GM19193 (cell line): Measurements from ENCODE around the gene GAPVD1.

Source experiments
- POLR2A ChIP-seq: IDR thresholded peaks from 4 replicates; pipeline ENCODE4 v1.6.1; 2011; ENCODE audit not compliant: insufficient read depth, insufficient read length; ENCODE audit errors: extremely low read depth

Gene GAPVD1

DNA sequence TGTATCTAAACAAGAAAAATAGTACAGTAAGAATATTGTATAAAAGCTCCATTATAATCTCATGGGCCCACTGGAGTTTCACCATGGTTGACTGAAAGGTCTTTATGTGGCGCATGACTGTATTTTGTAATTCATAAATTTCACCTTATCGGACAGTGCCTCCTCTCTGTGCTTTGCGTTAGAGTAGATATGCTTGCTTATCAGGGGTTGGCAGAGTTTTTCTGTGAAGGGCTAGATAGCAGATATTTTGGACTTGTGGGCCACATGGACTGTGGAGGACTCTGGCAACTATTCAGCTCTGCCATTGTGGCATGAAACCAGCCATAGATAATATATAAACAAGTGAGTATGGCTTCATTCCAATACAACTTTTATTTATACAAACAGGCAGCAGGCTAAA lies 23.2 kb downstream of the GAPVD1 start:
- TF ChIP-seq POLR2A = no peak

DNA sequence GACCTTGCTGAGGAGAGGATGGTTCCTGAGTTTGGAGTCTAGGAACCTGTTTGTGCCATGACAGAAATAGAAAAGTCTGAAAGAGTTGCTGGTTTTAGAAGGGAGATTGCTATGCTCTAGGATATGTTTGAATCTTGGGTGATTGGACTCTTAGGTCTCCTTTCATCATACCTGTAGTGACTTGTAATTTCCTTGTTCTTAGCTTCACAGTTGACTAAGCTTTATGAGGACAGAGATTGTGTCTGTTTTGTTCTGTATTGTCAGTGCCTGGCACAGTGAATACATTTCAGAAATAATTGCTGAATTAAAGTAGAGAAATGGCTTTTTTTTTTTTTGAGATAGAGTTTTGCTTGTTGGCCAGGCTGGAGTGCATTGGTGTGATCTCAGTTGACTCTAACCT lies 31.5 kb downstream of the GAPVD1 start:
- TF ChIP-seq POLR2A = no peak

DNA sequence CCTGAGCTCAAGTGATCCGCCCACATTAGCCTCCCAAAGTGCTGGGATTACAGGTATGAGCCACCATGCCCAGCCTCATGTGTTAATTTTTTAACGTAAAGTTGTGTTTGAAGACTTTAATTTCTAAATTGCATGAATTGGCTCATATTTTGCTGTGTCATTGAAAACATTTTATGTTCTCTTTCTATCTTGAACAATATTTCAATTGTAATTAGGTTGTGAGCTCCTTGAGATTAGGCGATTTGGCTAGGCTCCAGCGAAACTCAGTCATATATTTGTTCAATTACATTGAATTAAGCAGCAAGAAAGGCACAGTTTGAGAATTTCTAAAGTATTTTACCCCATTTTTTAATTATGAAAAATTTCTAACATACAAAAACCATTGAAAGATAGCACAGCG lies 34.0 kb downstream of the GAPVD1 start:
- no peak for TF ChIP-seq POLR2A

DNA sequence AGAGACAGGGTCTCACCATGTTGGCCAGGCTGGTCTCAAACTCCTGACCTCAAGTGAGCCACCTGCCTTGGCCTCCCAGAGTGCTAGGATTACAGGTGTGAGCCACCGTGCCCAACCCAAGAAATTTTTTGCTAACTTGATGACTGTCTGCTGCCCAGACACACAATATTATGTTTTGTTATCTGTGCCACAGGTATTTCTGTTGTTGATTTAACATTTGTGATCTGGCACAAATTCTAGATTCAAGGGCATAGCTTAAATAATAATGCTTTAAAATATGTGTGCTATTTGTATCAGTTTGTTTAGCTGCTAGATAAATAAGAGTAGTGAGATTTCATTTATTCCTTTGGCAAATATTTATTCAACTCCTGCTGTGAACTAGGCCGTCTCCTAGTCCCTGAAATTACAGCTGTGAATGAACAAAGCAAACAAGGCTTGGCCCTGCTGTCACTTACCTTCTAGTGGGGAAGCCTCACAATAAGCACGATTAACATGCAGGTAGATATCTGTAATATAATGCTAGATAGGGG lies 35.3 kb downstream of the GAPVD1 start:
- no peak for TF ChIP-seq POLR2A

DNA sequence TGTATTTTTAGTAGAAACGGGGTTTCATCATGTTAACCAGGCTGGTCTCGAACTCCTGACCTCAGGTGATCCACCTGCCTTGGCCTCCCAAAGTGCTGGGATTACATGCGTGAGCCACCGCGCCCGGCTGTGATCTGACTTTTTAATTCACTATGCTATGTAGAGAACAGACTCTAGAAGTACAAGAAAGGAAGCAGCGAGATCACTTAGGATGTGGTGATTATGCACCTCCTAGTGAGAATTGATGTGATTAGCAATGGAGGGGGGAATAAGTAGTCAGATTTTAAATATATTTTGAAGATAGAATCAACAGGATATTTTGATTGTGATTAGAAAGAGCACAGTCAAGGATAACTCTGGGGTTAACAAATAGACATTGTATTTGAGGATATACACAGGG lies 36.3 kb downstream of the GAPVD1 start:
- no peak for TF ChIP-seq POLR2A

DNA sequence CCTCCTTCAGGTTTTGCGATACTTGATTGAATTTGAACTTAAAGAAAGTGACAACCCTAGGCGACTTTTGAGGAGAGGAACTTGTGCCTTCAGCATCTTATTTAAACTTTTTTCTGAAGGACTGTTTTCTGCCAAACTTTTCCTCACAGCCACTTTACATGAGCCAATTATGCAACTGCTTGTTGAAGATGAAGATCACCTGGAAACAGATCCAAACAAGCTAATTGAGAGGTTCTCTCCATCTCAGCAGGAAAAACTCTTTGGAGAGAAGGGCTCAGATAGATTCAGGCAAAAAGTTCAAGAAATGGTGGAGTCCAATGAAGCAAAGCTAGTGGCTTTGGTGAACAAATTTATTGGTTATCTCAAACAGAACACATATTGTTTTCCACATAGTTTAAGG lies 40.6 kb downstream of the GAPVD1 start:
- no peak for TF ChIP-seq POLR2A

DNA sequence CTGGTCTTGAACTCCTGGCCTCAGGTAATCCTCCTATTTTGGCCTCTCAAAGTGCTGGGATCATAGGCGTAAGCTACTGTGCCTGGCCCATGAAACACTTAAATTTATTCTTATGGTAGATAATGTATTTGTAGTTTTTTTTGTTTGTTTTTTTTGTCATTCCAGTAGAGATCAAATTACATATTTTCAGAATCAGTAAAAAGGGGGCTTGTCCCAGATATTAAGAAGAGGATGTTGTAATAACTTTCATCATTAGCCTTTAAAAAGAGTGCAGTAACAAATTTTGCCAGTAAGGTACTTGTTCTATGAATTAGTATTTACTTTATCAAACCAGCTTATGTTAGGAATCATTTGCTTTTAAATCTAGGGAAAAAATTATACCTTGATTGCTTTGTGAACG lies 42.6 kb downstream of the GAPVD1 start:
- TF ChIP-seq POLR2A = no peak

DNA sequence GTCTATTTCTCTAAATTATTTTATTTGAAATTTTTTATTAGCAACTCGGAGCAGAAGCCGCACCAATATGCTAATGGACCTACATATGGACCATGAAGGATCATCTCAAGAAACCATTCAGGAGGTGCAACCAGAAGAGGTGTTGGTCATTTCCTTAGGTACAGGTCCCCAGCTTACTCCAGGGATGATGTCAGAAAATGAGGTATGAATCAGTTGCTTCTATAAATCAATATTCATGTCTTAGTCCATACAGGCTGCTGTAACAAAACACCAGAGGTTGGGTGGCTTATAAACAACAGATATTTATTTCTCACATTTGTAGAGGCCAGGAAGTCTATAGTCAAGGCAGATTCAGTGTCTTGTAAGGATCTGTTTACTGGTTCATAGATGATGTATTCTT lies 50.8 kb downstream of the GAPVD1 start:
- no peak for TF ChIP-seq POLR2A

DNA sequence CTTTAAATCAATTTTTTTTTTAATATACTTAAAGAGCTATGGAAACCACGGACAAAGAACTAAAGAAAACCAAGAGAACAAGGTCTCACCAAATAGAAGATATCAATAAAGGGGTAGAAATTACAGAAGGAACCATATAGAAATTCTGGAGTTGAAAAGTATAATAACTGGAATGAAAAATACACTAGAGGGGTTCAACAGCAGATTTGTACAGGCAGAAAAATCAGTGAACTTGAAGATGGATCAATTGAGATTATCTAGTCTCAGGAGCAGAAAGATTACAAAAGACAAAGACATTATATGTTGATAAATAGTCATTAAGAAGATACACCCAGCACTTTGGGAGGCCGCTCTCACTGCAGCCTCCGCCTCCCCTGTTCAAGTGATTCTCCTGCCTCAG lies 56.1 kb downstream of the GAPVD1 start:
- TF ChIP-seq POLR2A = no peak

DNA sequence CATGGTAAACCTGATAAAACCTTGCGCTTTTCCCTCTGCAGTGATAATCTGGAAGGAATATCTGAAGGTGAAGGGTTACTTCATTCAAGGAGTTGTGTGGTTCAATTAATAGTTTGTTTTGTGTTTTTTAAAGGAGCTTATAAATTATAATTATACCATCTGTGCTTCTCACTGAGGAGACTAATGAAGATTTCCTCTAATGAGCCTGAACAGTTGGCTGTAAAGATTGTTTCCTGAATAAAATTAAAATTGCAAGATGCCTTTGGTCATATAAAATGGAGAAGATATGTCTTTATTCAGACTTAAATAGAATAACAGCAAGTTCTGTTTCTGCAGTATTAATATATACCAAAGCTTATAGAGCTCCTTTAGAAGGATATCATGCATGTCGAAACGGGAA lies 59.9 kb downstream of the GAPVD1 start:
- TF ChIP-seq POLR2A = no peak

DNA sequence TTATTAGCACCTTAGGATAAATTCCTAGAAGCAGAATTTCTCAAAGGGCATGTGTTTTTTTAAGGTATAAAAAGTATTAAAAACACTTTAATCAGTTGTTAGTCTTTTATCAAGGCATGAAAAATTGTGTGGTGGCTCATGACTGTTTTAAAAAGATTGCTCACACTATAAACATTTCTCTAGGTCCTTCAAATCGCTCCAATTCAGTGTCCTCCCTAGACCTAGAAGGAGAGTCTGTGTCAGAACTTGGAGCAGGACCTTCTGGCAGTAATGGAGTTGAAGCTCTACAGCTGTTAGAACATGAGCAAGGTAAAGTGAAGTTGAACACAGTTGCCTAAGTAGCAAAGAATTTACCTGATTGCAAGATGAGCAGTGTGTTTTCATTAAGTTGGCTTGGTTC lies 62.0 kb downstream of the GAPVD1 start:
- TF ChIP-seq POLR2A = no peak

DNA sequence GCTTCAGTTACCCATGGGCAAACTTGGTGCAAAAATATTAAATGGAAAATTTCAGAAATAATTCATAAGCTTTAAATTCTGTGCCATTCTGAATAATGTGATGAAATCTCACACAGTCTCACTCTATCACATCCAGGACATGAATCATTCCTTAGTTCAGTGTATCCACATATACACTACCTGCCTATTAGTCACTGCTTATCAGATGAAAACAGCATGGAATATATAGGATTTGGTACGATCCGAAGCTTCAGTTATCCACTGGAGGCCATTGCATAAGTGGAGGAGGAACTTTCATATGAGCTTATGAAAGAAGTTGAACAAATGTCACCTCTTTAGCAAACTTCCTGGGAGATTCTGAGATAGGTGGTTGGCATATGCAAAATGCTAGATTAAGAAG lies 64.2 kb downstream of the GAPVD1 start:
- TF ChIP-seq POLR2A = no peak

DNA sequence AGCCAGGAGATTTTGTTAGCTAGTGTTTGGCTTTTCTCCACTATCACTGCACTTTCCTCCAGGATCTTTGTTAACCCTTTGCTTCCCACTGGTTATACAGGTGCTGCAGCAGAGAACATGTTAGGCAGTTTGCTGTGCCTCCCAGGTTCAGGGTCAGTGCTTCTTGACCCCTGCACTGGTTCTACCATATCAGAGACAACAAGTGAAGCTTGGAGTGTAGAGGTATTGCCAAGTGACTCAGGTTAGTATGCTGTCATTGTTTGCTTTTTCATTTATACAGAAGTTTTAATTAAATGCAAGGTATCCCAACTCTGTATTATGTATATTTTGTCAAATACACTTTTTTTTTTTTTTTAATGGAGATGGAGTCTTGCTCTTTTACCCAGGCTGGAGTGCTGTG lies 68.4 kb downstream of the GAPVD1 start:
- TF ChIP-seq POLR2A = no peak

DNA sequence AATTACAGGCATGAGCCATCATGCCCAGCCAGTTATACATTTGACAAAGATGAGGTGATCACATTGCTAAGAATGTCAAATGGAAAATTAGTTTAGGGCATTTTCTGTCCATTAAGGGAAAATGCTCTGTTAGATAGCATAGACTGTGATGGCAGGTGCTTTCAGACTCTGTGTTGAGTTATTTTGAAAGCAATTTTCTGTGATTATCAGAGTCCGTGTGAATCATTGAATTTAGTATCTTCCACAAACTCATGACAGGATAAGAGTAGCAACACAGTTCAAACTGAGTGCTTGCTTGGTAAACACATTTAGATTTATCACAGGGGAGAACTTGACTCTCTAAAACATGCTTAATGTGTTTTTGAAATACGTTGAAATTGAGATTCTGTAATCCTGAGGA lies 69.0 kb downstream of the GAPVD1 start:
- no peak for TF ChIP-seq POLR2A

DNA sequence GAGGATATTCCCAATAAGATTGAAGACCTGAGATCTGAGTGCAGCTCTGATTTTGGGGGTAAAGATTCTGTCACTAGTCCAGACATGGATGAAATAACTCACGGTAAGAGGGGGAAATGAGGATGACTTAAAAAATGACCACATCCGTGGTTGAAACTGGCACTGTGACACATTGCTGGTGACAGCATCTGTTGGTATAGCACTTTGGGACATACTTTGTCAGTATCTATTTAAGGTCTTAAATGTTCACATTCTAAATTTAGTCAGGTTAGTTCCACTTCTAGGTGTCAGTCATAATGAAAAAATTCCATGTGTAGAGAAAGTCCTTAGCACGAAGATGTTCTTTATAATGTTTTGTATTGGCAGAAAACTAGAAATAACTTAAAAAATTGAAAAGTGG lies 70.9 kb downstream of the GAPVD1 start:
- TF ChIP-seq POLR2A = no peak

DNA sequence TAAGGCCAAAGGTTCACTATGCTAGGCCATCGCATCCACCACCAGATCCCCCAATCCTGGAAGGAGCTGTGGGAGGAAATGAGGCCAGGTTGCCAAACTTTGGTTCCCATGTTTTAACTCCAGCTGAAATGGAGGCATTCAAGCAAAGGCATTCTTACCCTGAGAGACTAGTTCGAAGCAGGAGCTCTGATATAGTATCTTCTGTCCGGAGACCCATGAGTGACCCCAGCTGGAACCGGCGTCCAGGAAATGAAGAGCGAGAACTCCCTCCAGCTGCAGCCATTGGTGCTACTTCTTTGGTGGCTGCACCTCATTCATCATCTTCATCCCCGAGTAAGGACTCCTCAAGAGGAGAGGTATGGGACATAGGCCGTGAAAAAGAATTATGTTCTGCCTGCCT lies 75.6 kb downstream of the GAPVD1 start:
- TF ChIP-seq POLR2A = no peak

DNA sequence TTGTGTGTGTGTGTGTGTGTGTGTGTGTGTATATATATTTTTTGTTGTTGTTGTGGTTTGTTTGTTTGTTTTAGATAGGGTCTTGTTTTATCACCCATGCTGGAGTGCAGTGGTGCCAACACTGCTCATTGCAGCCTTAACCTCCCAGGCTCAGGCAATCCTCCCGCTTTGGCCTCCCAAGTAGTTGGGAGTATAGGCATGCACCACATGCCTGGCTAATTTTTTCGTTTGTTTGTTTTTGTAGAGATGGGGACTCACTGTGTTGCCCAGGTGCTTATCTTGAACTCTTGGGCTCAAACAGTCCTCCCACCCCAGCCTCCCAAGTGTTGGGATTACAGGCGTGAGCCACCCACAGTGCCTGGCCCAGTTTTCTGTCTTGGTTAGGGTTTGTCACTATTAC lies 77.3 kb downstream of the GAPVD1 start:
- TF ChIP-seq POLR2A = no peak
